ENCODE measurements around the gene MT1M.
"Not testable (repeated sequence)": the region's sequence is repeated elsewhere in the genome, so short reads cannot be mapped to it uniquely, and the experiment has no call there.

MT1M gene

DNA sequence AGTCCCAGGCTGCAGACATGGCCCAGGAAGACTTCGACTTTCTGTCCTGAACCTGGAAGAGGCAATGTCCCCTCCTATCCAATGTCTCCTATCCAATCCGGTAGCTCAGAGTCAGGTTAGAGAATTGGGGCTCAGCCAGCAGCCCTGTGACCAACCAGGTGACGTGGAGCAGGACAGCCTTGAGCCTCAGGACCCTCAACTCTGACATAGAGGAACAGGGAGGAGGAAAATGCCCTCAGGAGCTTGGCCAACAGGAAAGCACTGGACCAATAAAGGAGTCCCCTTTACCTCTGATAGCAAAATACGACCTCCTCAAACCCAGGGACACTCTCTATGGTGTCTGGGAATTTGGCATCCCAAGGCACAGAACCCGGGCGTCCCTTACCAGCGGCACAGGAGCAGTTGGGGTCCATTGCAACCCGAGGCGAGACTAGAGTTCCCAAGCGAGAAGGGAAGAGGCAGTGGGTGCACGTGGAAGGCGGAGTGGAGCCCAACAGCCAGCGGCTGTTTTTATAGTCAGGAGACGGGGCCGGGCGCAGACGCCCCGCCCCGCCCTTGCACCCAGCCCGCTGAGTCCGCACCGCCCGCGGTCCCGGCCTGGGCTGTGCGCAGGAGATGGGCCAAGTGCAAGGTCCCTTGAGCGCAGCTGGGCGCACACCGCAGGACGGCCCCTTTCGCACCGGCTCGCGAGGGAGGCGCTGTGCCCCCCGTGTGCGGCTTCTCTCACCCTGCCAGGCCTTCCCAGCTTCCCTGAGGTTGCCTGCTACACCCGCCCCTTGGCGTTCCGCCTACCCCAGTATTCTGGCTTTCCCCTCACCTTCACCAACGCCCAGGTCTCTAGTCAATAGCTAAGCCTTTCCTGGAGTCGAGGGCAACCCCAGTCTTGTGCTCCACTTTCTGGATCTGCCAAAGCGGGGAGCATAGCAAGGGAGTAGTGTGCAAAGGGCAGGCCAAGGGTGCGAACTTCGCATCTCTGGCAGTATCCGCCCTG is 35.4 kb downstream of the MT1M start, which contains the start of gene MT1G:
TSS of gene MT1G (minus strand) at position 485 of the 991 bp plus-strand sequence. CDS start at position 413, 72 bp downstream.
- ChIA-PET POLR2A (no interaction called here), CTCF (interaction anchor here (1.1 to 2.0 kb wide), 3 partner anchors 11 to 34 kb away, joined by 3 to 7 read pairs (median 5); no protein-coding TSS in a partner anchor)
- no peak for DNase-seq (ENCODE audit: extremely low spot score)
- TF ChIP-seq, protein P1, sequence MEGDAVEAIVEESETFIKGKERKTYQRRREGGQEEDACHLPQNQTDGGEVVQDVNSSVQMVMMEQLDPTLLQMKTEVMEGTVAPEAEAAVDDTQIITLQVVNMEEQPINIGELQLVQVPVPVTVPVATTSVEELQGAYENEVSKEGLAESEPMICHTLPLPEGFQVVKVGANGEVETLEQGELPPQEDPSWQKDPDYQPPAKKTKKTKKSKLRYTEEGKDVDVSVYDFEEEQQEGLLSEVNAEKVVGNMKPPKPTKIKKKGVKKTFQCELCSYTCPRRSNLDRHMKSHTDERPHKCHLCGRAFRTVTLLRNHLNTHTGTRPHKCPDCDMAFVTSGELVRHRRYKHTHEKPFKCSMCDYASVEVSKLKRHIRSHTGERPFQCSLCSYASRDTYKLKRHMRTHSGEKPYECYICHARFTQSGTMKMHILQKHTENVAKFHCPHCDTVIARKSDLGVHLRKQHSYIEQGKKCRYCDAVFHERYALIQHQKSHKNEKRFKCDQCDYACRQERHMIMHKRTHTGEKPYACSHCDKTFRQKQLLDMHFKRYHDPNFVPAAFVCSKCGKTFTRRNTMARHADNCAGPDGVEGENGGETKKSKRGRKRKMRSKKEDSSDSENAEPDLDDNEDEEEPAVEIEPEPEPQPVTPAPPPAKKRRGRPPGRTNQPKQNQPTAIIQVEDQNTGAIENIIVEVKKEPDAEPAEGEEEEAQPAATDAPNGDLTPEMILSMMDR (IDR thresholded peaks at IDR 0.05; ENCODE audit: control extremely low read depth, extremely low read depth, low read depth, missing control alignments), result no peak

DNA sequence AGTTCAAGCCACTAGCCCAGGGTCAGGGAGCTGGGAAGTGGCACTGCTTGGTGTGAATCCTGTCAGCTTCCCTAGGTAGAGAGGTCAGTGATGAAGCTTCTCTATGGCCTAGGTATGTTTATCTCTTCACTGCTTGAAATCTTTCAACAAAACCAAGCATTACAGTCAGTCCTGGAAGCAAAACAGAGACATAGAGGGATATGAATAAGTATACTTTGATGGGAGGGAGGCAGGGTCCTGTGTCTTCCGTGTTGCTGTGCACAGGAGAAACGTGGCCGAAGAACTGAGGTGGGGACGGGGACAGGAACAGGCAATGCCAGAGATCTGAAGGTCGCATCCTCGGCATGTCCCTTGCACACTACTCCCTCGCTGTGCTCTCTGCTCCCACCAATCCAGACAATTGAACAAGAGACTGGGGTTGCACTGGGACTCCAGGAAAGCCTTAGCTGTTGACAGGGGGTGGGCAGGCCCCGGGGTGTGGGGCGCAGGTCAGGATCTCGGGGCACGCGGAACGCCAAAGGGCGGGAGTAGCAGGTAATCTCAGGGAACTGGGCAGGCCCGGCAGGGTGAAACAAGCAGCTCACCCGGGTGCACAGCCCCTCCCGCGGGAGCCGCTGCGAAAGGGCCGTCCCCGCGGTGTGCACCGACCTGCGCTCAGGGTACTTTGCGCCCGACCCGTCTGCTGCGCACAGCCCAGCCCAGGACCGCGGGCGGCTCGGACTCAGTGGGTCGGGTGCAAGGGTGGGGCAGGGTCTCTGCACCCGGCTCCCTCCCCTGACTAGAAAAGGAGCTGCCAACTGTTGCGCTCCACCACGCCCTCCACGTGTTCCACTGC is 36.8 kb downstream of the MT1M start, which contains the start of gene MT1H:
TSS of gene MT1H (plus strand) at position 810 of the 835 bp plus-strand sequence. CDS start 71 bp downstream, outside the sequence.
- ChIA-PET CTCF (interaction anchor here (1.4 kb wide), 1 partner anchor 33 kb away, joined by 5 read pairs; no protein-coding TSS in a partner anchor), POLR2A (no interaction called here)
- TF ChIP-seq, protein P1 (IDR thresholded peaks at IDR 0.05; ENCODE audit: control extremely low read depth, extremely low read depth, low read depth, missing control alignments), result no peak
- DNase-seq (ENCODE audit: extremely low spot score), result no peak

DNA sequence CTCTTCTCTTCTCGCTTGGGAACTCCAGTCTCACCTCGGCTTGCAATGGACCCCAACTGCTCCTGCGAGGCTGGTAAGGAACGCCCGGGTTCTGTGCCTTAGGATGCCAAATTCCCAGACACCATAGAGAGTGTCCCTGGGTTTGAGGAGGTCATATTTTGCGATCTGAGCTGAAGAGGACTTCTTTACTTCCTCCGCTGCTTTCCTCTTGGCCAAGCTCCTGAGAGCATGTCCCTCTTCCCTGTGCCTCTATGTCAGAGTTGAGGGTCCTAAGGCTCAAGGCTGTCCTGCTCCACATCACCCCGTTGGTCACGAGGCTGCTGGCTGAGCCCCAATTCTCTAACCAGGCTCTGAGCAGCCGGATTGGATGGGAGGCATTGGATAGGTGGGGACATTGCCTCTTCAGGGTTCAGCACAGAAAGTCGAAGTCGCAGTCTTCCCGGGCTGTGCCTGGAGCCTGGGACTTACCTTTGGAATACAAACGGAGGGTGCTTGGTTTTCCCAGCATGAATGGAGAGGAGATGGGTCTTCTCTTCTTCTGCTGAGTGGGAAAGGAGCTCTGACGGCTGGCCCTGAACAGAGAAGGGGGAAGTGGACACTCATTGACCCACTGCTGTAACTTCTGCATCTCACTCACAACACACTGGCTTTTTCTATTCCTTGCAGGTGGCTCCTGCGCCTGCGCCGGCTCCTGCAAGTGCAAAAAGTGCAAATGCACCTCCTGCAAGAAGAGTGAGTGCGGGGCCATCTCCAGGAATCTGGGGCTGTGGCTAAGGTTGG is 37.6 kb downstream of the MT1M start:
- ChIA-PET CTCF (no interaction called here), POLR2A (no interaction called here)
- no peak for DNase-seq (ENCODE audit: extremely low spot score)
- TF ChIP-seq, protein P1 (IDR thresholded peaks at IDR 0.05; ENCODE audit: control extremely low read depth, extremely low read depth, low read depth, missing control alignments), result no peak

DNA sequence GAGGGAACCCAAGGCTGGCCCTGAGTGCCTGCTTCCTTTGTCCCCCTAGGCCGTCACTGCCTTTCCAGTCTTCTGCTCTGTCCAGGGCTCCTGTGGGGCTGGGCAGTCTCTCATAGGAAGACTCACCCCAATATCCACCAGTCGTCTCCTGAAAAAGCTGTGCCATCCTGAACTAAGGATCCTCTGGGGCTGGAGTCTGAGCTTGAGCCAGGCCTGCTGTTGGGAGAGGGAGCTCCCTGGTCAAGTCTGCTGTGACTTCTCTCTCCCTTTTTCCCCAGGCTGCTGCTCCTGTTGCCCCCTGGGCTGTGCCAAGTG is 38.1 kb downstream of the MT1M start:
- ChIA-PET POLR2A (no interaction called here), CTCF (no interaction called here)
- TF ChIP-seq, protein P1 (IDR thresholded peaks at IDR 0.05; ENCODE audit: control extremely low read depth, extremely low read depth, low read depth, missing control alignments), result no peak
- no peak for DNase-seq (ENCODE audit: extremely low spot score)

DNA sequence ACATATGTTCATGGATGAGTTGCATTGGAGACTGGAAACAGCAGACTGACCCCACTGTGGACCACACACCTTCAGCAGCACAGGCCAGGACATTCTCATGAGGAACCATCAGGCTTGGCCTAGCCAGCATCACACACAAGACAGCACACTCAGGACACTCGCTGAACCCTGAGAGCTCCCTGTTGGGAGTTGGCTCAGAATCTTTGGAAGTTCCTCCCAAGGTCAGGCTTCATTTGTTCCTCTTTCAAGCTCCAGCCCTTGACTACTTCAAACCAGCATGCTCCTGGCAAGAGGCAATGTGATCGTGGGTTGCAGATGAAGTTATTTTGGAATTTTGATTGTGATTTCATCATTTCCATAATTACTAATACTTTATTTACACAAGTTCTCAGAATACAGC is 39.2 kb downstream of the MT1M start:
- DNase-seq (ENCODE audit: extremely low spot score); POLR2A ChIA-PET: not testable (repeated sequence)
- CTCF ChIA-PET, result interaction anchor here (4.1 kb wide), 1 partner anchor 30 kb away, joined by 20 read pairs; no protein-coding TSS in a partner anchor

DNA sequence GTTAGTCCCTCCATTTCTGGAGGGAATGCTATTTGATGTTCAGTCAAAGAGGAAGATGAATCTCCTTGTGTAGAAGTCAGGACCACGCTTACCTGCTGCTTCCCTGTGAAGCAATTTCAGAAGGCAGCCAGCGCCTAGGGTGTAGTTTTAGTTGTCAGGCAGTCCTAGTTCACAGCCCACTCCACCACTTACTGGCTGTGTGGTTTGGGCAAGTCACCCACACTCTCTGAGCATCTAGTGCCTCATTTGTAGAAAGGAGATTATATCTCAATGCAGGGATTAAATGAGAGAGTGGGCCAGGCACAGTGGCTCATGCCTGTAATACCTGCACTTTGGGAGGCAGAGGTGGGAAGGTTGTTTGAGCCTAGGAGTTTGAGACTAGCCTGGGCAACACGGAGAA is 39.7 kb downstream of the MT1M start:
- POLR2A ChIA-PET; DNase-seq (ENCODE audit: extremely low spot score): not testable (repeated sequence)
- CTCF ChIA-PET, result interaction anchor here (4.1 kb wide), 1 partner anchor 30 kb away, joined by 20 read pairs; no protein-coding TSS in a partner anchor
